KMS-11 (cell line): Measurements from ENCODE around the gene CDK5RAP1.

ENCODE experiments used
- H2AFZ ChIP-seq: fragments of 200-600 bp; sonication (generic); 2 replicates; pipeline ENCODE4 v1.6.1; 2016; ENCODE audit warnings: antibody characterized with exemption, mixed run types, low read depth
- H3K27ac ChIP-seq: fragments of 200-600 bp; sonication (generic); 2 replicates; pipeline ENCODE4 v1.6.1; 2016; ENCODE audit warnings: mild to moderate bottlenecking, mixed run types
- H3K27me3 ChIP-seq: fragments of 200-600 bp; sonication (generic); 2 replicates; pipeline ENCODE4 v1.6.1; 2017; ENCODE audit warnings: mild to moderate bottlenecking, low read depth, mixed run types, moderate library complexity; ENCODE audit not compliant: insufficient read depth
- H3K36me3 ChIP-seq: fragments of 200-600 bp; sonication (generic); 2 replicates; pipeline ENCODE4 v1.6.1; 2017; ENCODE audit warnings: mild to moderate bottlenecking, mixed run types; ENCODE audit not compliant: insufficient read depth
- H3K4me1 ChIP-seq: fragments of 200-600 bp; sonication (generic); 2 replicates; pipeline ENCODE4 v1.6.1; 2016; ENCODE audit warnings: mild to moderate bottlenecking, low read depth, mixed run types; ENCODE audit not compliant: poor library complexity, severe bottlenecking
- H3K4me2 ChIP-seq: fragments of 200-600 bp; sonication (generic); 2 replicates; pipeline ENCODE4 v1.7.0; 2016; ENCODE audit warnings: mild to moderate bottlenecking, mixed run types
- H3K4me3 ChIP-seq: fragments of 200-600 bp; sonication (generic); IDR thresholded peaks from 2 replicates; pipeline ENCODE4 v1.6.1; 2017; ENCODE audit warnings: low read depth, low read length, mixed read lengths; ENCODE audit not compliant: insufficient read depth
- H3K79me2 ChIP-seq: fragments of 200-600 bp; sonication (generic); 2 replicates; pipeline ENCODE4 v1.6.1; 2016; ENCODE audit warnings: low read depth, mixed run types; ENCODE audit not compliant: insufficient read depth
- H3K9ac ChIP-seq: fragments of 200-600 bp; sonication (generic); 2 replicates; pipeline ENCODE4 v1.6.1; 2016; ENCODE audit warnings: mild to moderate bottlenecking, mixed run types
- H4K20me1 ChIP-seq: fragments of 200-600 bp; sonication (generic); 2 replicates; pipeline ENCODE4 v1.6.1; 2016; ENCODE audit warnings: mild to moderate bottlenecking, mixed run types; ENCODE audit not compliant: insufficient read depth
- TF ChIP-seq, protein P1 (sequence below): fragments of 200-600 bp; sonication (generic); conservative IDR thresholded peaks from 2 replicates; pipeline ENCODE4 v1.6.1; 2017; ENCODE audit warnings: low read depth, mild to moderate bottlenecking, antibody characterized with exemption, low read length, moderate library complexity, mixed read lengths

CDK5RAP1 gene

DNA sequence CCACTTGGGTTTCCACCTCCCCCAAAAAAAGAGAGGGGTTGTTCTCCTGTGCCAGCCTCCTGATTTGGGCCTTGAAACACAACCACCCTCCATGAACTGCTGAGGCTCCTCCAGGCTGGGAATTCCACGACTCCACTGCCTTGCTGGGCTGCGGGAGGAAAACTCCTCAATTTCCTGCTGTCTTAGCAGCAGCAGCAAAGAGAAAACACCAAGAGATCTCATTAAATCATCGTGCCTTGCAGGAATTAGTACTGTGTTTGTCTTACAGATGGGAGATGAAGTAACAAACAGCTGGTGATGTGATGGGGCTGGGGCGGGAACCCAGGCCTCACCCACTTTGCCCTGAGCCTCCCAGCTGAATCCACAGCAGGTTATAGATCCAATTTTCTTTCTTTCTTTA is 89.3 kb downstream of the CDK5RAP1 start:
- TF ChIP-seq, protein P1, sequence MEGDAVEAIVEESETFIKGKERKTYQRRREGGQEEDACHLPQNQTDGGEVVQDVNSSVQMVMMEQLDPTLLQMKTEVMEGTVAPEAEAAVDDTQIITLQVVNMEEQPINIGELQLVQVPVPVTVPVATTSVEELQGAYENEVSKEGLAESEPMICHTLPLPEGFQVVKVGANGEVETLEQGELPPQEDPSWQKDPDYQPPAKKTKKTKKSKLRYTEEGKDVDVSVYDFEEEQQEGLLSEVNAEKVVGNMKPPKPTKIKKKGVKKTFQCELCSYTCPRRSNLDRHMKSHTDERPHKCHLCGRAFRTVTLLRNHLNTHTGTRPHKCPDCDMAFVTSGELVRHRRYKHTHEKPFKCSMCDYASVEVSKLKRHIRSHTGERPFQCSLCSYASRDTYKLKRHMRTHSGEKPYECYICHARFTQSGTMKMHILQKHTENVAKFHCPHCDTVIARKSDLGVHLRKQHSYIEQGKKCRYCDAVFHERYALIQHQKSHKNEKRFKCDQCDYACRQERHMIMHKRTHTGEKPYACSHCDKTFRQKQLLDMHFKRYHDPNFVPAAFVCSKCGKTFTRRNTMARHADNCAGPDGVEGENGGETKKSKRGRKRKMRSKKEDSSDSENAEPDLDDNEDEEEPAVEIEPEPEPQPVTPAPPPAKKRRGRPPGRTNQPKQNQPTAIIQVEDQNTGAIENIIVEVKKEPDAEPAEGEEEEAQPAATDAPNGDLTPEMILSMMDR, result no peak
- H3K9ac ChIP-seq, result no peak overlapping the region
- H3K27me3 ChIP-seq, result no peaks in the 10 kb centered on the region
- H3K36me3 ChIP-seq, result no peaks in the 10 kb centered on the region
- no peak overlapping the region for H3K4me2 ChIP-seq
- H3K27ac ChIP-seq, result no peak overlapping the region
- no peaks in the 10 kb centered on the region for H3K4me1 ChIP-seq
- no peaks in the 10 kb centered on the region for H4K20me1 ChIP-seq
- no peaks in the 10 kb centered on the region for H3K79me2 ChIP-seq
- no peak overlapping the region for H2AFZ ChIP-seq
- no peak overlapping the region for H3K4me3 ChIP-seq

DNA sequence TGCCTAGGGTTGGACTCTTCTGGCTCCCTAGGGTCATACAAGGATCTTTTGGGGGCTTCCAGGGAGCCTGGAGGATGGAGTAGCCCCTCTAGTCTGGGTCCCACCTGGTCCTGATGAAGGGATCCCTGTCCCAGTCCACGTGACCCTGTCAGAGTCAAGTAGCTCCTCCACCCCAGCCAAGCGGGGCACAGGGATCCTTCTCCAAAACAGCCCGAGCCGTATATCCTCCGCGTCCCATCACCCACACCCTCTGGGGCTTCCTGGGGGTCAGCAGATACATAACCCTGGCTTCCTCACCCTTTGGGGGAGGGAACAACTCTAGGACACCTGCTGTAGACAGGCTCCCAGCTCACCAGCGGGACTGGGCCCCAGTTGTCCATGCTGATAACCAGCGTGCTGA is 90.3 kb downstream of the CDK5RAP1 start:
- Histone ChIP-seq H3K4me2 (no peak overlapping the region), H3K4me1 (no peaks in the 10 kb centered on the region), H3K9ac (no peak overlapping the region), H3K36me3 (no peaks in the 10 kb centered on the region), H4K20me1 (no peaks in the 10 kb centered on the region), H2AFZ (no peak overlapping the region), H3K27me3 (no peaks in the 10 kb centered on the region), H3K4me3 (no peak overlapping the region), H3K79me2 (no peaks in the 10 kb centered on the region), H3K27ac (no peak overlapping the region)
- TF ChIP-seq, protein P1, result no peak

DNA sequence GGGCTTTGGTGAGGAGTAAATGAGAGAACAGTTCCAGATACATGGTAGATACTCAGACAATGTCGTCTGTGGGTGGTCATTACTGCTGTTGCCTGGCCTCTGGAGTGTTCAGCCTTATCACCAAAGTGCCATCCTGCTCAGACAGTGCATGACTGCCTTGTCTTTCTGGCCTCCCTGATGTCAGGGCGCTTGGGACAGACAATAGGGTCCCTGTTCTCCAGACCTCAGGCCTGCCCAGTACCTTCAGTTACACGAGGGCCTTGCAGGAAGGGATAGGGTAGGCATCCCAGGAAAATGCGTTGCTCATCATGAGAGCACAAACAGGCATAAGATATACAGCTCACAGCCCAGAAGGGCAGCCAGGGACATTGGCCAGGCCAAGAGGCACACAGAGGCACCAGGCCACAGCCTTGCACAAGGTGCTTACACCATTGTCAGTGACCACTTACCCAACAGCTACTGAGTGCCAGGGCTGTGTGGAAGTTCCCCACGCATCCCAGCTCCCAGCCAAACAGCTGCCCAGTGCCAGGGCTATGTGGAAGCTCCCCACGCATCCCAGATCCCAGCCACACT is 90.9 kb downstream of the CDK5RAP1 start:
- Histone ChIP-seq H3K36me3 (no peaks in the 10 kb centered on the region), H3K4me1 (no peaks in the 10 kb centered on the region), H3K4me3 (no peak overlapping the region), H4K20me1 (no peaks in the 10 kb centered on the region), H3K79me2 (no peaks in the 10 kb centered on the region), H3K4me2 (no peak overlapping the region), H2AFZ (no peak overlapping the region), H3K27me3 (no peaks in the 10 kb centered on the region), H3K27ac (no peak overlapping the region), H3K9ac (no peak overlapping the region)
- TF ChIP-seq, protein P1, result no peak

DNA sequence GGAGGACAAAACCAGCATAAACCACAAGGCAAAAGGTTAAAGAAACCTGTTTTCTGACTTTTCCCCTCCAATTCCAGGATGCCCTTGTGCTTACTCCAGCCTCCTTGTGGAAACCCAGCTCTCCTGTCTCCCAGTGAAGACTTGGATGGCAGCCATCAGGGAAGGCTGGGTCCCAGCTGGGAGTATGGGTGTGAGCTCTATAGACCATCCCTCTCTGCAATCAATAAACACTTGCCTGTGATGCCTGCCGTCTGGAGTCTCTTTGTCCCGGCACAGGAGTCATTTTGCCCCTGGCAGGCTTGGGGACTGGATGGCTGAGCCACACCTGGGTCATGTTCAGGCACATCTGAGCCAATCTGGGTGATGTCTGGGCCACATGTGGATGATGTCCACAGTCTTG is 91.7 kb downstream of the CDK5RAP1 start:
- no peak overlapping the region for H3K4me3 ChIP-seq
- no peak overlapping the region for H3K27ac ChIP-seq
- H3K36me3 ChIP-seq, result no peaks in the 10 kb centered on the region
- TF ChIP-seq, protein P1, result no peak
- no peak overlapping the region for H3K4me2 ChIP-seq
- H4K20me1 ChIP-seq, result no peaks in the 10 kb centered on the region
- no peak overlapping the region for H3K9ac ChIP-seq
- H2AFZ ChIP-seq, result no peak overlapping the region
- no peaks in the 10 kb centered on the region for H3K27me3 ChIP-seq
- H3K4me1 ChIP-seq, result no peaks in the 10 kb centered on the region
- H3K79me2 ChIP-seq, result no peaks in the 10 kb centered on the region
